Activated T-helper 2 cell treated with anti-CD3 and anti-CD28 coated beads, Interferon-gamma antibody, Interleukin-2, Interleukin-4, amounts not matched to agents 10 μg/mL and 5 μg/mL and 100 μg/mL, durations not matched to agents 14 hours and 24 hours and 36 hours (primary cell): ENCODE data around the gene RHO. TPM values are rescaled to one million over a fixed set of nuclear protein-coding genes. Genes with fewer than 3 reads are reported as not detected.
"Not testable (repeated sequence)": the region's sequence is repeated elsewhere in the genome, so short reads cannot be mapped to it uniquely, and the experiment has no call there.

Experiments used
- DNase-seq: peaks from one replicate; pipeline ENCODE4 v3.0.0; 2021; ENCODE audit warnings: low spot score
- H3K27ac Mint-ChIP-seq: one replicate; pipeline ENCODE4 v1.8.0; 2021; ENCODE audit warnings: mixed read lengths
- H3K27me3 Mint-ChIP-seq: one replicate; pipeline ENCODE4 v1.8.0; 2021; ENCODE audit warnings: low read depth, mixed read lengths
- H3K36me3 Mint-ChIP-seq: one replicate; pipeline ENCODE4 v1.8.0; 2021; ENCODE audit warnings: low read depth, mixed read lengths
- H3K4me1 Mint-ChIP-seq: one replicate; pipeline ENCODE4 v1.8.0; 2021; ENCODE audit warnings: low read depth, mixed read lengths
- H3K4me3 Mint-ChIP-seq: one replicate; pipeline ENCODE4 v1.8.0; 2021; ENCODE audit warnings: low read depth, mild to moderate bottlenecking, moderate library complexity, mixed read lengths
- H3K9me3 Mint-ChIP-seq: one replicate; pipeline ENCODE4 v1.8.0; 2021; ENCODE audit warnings: mixed read lengths
- intact Hi-C: fragments of 100-400 bp; cut with micrococcal nuclease; formaldehyde crosslinking; loops from one replicate; pipeline ENCODE4 v1.15.1; 2023
- total RNA-seq: library from RNA; stranded (reverse); gene quantifications from 2 replicates; pipeline ENCODE4 v1.2.3, GENCODE V29; 2022

RHO gene
- total RNA-seq, 1 donor from 2014 or later: not detected

DNA sequence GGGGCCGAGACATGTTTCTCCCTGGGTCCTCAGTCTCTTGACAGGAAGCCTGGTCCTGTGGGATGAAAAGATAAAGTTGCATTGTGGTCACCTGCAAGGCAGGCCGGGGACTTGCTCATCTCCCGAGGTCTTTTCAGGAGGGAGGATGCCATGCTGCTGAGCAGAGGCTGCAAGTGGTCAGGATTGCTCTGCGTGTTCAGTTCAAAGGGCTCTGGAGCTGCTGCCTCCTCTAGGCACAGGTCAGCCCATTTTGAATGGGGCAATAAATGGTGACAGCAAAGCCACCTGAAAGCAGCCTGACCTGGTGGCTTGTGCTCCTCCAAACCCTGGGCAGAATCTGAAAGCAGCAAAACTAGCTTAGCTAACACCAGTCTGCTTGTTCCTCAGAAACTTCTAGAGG lies 37.4 kb upstream of the RHO start:
- H3K4me3 Mint-ChIP-seq, H3K36me3 Mint-ChIP-seq, H3K9me3 Mint-ChIP-seq, H3K4me1 Mint-ChIP-seq, H3K27ac Mint-ChIP-seq, DNase-seq, H3K27me3 Mint-ChIP-seq: not testable (repeated sequence)
- intact Hi-C loops: loop anchor here (2.0 kb wide), 1 partner anchor 334 kb away; no protein-coding TSS in a partner anchor

DNA sequence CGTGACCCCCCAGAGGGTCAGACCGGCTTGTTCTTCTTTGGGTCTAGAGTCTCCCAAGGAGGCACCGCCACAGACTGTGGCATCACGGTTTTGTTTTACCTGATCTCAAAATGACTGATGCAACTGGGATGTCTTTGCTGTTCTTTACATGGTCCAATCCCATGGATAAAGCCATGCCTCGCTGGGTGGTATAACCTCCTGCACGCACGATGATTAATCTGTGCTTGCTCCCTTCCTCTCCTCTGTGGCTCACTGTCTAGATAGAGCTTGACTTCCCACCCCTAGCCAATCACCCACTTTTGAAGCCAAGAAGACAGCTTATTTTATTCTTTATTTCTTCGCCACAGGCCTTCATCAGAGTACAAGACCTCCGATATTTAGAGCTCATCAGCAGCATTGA lies 36.6 kb upstream of the RHO start:
- DNase-seq: no peak
- Mint-ChIP-seq H3K27ac (no peak overlapping the region), H3K27me3 (no peaks in the 10 kb centered on the region), H3K36me3 (no peaks in the 10 kb centered on the region), H3K9me3 (no peaks in the 10 kb centered on the region), H3K4me1 (no peaks in the 10 kb centered on the region), H3K4me3 (no peak overlapping the region)
- intact Hi-C loops: loop anchor here (2.0 kb wide), 1 partner anchor 333 kb away; no protein-coding TSS in a partner anchor

DNA sequence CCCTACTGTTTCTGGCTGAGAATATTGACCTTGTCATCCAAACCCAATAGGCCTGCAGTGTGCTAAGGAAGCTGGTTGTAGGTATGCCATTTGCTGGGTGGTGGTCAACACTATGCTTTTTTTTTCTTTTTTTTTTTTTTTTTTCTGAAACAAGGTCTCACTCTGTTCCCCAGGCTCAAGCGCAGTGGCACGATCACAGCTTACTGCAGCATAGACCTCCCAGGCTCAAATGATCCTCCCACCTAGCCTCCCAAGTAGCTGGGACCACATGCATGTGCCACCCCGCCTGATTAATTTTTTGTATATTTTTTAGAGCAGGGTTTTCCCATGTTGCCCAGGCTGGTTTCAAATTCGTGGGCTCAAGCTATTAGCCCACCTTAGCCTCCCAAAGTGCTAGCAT lies 35.7 kb upstream of the RHO start:
- intact Hi-C loops: no loop called here

DNA sequence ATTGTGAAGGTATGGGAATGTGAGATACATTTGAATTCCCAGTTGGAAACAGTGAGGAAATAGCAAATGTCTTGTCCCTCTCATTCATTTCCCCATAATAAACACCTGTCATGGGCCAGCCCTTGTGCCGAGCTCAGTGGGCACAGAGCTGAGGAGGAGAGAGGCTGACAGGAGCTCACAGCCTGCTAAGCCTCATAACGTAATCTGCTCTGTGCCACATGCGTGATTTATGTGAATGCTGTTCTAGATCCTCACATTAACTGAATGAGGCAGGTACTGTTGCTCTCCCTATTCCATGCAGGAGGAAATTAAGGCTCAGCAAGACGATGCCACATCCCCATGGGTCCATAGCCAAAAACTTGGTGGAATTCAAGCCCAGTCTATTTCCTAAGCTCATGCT lies 35.2 kb upstream of the RHO start:
- Mint-ChIP-seq H3K9me3 (no peaks in the 10 kb centered on the region), H3K27ac (no peak overlapping the region), H3K27me3 (no peaks in the 10 kb centered on the region), H3K36me3 (no peaks in the 10 kb centered on the region), H3K4me3 (no peak overlapping the region), H3K4me1 (no peaks in the 10 kb centered on the region)
- intact Hi-C loops: no loop called here
- DNase-seq: no peak

More for the DNA sequence above, 35.7 kb upstream of the RHO start:
- H3K27me3 Mint-ChIP-seq: no peaks in the 10 kb centered on the region
- H3K4me1 Mint-ChIP-seq: no peaks in the 10 kb centered on the region
- H3K27ac Mint-ChIP-seq: no peak overlapping the region
- no peaks in the 10 kb centered on the region for H3K9me3 Mint-ChIP-seq
- no peak for DNase-seq
- no peaks in the 10 kb centered on the region for H3K36me3 Mint-ChIP-seq
- no peak overlapping the region for H3K4me3 Mint-ChIP-seq

DNA sequence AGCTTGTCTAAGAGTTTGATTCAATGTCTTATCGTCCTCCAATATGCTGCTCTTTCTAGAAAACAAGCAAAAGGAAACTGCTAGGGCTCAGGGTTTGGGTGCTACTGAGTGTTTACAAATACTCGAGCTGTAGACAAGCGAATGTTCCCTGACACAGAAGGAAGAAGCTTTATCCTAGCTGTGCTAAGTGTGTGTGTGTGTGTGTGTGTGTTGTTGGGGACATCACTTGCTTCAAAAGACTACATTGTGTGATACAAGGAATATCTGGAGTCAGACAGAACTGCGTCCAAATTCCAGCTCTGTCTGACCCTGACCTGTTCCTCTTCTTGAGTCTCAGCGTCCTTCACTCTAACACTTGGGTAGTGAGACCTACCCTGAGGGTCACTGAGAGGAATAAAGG lies 33.9 kb upstream of the RHO start:
- H3K36me3 Mint-ChIP-seq, intact Hi-C loops: not testable (repeated sequence)

DNA sequence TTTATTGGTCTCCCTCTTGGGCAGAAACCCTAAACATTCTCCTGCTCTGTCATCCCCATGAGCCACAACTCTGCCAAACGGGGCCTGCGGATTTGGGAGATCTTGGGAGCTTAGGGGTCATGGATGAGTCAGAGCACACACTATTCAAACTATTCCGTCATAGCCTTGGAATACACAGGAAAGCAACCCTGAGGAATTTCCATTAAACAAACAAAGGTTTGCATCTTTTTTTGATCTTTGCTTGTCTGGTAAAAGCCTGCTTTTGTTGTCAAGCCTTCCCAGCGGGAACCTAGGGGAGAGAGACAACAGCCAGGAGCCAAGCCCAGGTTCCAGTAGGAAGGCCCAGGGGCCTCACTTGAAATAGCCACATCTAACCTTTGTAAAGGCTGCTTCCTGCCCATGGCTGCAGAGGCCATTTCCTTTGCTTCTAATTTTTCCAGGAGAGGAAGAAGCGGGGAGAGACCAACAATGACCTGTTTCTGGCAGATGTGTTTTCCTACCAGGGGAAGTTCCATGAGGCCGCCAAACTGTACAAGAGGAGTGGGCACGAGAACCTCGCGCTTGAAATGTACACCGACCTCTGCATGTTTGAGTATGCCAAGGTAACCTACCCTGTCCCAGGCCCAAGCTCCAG lies 33.3 kb upstream of the RHO start:
- intact Hi-C loops: not testable (repeated sequence)

More for the DNA sequence above, 33.9 kb upstream of the RHO start:
- H3K4me1 Mint-ChIP-seq, H3K27ac Mint-ChIP-seq, H3K4me3 Mint-ChIP-seq, H3K27me3 Mint-ChIP-seq, DNase-seq, H3K9me3 Mint-ChIP-seq: not testable (repeated sequence)

DNA sequence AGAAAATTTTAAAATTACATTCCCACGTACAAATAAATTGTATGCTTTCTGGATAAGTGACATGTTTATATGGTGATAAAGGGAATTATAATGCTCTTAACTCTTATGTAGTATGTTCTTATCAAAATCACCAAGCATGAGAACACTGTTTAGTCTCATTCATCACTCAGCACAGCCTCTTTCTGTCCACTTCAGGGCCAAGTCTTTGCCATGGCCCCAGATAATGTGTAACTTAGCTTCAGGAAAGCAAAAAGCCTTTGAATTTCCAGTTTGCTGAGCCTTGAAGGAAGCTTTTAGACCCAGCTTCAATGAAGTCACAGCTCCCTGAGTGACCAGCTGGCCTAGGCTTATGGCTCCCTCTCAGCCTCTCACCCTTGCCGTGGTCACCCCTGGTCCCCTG lies 30.6 kb upstream of the RHO start:
- intact Hi-C loops, H3K36me3 Mint-ChIP-seq: not testable (repeated sequence)

More for the DNA sequence above, 33.3 kb upstream of the RHO start:
- H3K4me1 Mint-ChIP-seq, H3K27me3 Mint-ChIP-seq, H3K27ac Mint-ChIP-seq, DNase-seq, H3K9me3 Mint-ChIP-seq, H3K36me3 Mint-ChIP-seq, H3K4me3 Mint-ChIP-seq: not testable (repeated sequence)

DNA sequence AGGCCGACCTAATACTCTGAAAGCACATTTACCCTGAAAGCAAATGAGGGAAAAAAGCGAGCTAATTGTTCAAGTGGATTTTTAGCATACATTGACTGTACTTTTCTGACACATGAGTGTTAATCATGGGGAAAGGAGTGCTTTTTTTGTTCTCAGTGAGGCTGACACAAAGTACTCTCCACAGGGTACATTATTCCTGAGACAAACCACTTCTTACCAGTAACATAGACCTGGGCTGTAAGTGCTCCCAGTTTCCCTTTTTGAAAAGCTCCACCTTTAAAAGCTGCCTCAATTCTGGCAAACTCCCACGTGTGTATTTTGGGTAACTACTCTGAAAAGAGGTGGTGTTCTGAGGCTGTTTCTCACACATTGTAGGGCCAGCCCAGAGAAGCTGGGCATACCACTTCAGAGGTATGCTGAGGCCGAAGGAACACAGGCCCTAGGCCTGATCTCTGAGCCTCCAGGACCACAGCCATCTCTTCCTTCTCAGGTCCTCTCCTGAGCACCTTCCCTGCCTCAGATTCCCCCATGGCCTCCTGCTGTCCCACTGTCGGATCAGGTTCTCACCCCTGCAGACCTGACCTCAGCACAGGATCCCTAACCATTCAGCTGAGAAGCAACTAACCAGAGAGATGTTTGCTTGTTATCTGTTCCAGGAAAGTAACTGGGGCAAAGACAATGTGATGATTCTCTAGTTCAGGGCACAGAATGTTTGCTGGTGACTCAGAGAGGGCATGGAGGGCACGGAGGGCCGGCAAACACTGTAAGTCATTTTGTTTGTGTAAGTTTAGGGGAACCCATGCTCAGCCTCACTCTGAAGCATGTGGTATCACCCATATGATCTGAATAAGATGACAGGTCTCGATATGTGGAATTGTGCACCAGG lies 29.6 kb upstream of the RHO start:
- H3K27ac Mint-ChIP-seq, intact Hi-C loops, H3K27me3 Mint-ChIP-seq, H3K4me3 Mint-ChIP-seq, H3K9me3 Mint-ChIP-seq, H3K4me1 Mint-ChIP-seq, DNase-seq, H3K36me3 Mint-ChIP-seq: not testable (repeated sequence)

More for the DNA sequence above, 30.6 kb upstream of the RHO start:
- not testable (repeated sequence) for H3K9me3 Mint-ChIP-seq, DNase-seq, H3K4me1 Mint-ChIP-seq, H3K27me3 Mint-ChIP-seq, H3K4me3 Mint-ChIP-seq, H3K27ac Mint-ChIP-seq

DNA sequence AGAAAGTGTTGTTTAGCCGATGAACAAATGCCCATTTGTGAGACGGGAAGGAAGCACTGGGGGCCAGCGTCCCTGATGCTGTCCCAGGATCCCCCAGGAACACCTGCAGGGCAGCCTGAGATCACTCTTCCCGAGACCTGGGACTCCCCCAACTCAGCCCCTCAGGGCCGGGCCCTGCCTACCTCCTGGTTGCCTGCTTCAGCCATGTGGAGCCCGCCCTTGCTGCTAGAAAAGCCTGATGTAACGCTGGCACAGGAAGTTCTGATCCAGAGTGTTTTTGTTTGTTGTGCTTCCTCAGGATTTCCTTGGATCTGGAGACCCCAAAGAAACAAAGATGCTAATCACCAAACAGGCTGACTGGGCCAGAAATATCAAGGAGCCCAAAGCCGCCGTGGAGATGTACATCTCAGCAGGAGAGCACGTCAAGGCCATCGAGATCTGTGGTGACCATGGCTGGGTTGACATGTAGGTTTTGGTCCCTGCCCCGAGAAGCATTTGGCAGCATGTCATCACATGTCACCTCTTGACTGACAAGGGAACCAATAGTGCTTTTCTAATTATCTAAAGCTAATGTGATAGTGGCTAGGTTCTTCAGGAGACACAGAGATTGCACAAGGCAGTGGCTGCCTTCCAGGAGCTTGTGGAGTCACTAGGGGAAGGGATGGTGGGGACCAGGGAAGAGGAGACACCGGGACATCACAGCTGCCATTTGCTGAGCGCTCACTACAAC lies 28.7 kb upstream of the RHO start:
- H3K36me3 Mint-ChIP-seq, H3K4me3 Mint-ChIP-seq, H3K27me3 Mint-ChIP-seq, H3K9me3 Mint-ChIP-seq, H3K4me1 Mint-ChIP-seq, intact Hi-C loops, DNase-seq, H3K27ac Mint-ChIP-seq: not testable (repeated sequence)

DNA sequence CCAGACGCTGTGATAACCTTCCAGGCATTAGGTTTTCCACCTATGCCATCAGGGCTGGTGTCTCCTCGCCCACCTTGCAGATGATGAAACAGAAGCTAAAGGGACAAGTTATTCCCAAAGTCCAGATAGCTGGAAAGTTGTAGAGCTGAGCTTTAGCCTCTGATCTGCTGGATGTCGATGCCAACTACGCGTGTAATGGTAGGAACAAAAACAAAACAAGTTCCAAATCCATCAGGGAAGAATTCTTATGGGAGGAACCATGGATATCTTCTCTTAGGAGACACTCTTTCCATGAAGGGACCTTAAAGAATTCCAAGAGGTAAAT lies 28.1 kb upstream of the RHO start:
- Mint-ChIP-seq H3K27me3 (no peaks in the 10 kb centered on the region), H3K4me3 (no peak overlapping the region), H3K36me3 (no peaks in the 10 kb centered on the region), H3K4me1 (no peaks in the 10 kb centered on the region), H3K27ac (no peak overlapping the region), H3K9me3 (no peaks in the 10 kb centered on the region)
- no peak for DNase-seq
- intact Hi-C loops: no loop called here

DNA sequence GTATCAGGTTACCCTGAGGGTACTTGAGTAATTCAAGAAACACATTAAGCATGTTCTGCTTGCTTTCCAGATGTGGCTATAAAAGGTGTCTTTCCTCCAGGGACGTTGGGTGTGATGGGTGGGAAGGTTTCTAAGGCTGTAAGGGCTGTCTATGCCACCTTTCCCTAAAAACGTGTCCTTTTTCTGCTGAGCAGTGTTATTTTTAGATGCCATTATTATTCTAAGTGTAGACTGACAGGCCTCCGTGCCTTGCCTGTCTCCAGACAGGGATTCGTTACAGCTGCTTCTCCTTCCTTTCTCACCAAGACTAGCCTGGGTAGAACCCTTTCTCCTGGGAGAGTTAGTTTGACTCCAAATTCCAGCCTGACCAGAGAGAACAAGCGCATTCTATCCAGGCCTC lies 26.8 kb upstream of the RHO start:
- intact Hi-C loops: no loop called here
- H3K27ac Mint-ChIP-seq: no peak overlapping the region
- no peaks in the 10 kb centered on the region for H3K9me3 Mint-ChIP-seq
- no peaks in the 10 kb centered on the region for H3K36me3 Mint-ChIP-seq
- H3K4me1 Mint-ChIP-seq: no peaks in the 10 kb centered on the region
- DNase-seq: no peak
- no peaks in the 10 kb centered on the region for H3K27me3 Mint-ChIP-seq
- no peak overlapping the region for H3K4me3 Mint-ChIP-seq

DNA sequence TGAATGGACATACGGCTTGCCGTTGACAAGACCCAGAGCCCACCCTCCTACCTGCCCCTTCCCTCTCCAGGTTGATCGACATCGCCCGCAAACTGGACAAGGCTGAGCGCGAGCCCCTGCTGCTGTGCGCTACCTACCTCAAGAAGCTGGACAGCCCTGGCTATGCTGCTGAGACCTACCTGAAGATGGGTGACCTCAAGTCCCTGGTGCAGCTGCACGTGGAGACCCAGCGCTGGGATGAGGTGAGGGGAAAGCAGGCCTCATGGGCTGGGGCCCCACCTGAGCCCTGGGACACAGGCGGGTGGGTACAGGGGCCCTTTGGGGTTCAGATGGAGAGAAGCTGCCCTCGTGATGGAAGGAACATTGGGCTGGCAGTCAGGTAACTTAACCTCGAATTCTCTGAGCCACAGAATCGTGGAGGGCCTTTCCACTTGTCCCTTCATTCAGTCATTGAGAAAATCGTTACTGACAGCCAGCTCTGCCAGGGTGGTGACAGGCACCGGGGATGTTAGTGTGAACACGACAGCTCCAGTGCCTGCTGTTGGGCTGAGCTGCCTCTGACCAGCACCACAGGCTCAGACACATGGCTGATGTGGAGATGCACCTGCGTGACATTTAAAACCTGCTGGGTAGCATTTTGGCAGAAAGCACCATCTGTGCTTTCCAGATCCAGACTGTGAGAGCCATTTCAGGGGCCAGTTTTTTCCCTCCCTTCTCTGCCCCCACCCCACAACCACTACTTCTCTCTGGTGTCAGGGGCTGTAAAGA lies 25.6 kb upstream of the RHO start:
- H3K36me3 Mint-ChIP-seq: no peaks in the 10 kb centered on the region
- no peaks in the 10 kb centered on the region for H3K9me3 Mint-ChIP-seq
- no peak for DNase-seq
- H3K4me3 Mint-ChIP-seq: no peak overlapping the region
- H3K4me1 Mint-ChIP-seq: no peaks in the 10 kb centered on the region
- intact Hi-C loops: no loop called here
- no peak overlapping the region for H3K27ac Mint-ChIP-seq
- no peaks in the 10 kb centered on the region for H3K27me3 Mint-ChIP-seq
